Femur (tissue), 1 donor: ENCODE measurements around the gene P2RY8.
A peak's percentile ranks its signal among the peaks of the same experiment; 100 is the strongest.
"Not testable (repeated sequence)": the region's sequence is repeated elsewhere in the genome, so short reads cannot be mapped to it uniquely, and the experiment has no call there.

Experiments used
- DNase-seq: peaks from one replicate; pipeline ENCODE4 v3.0.0-alpha.2; 2017

Gene P2RY8

GRCh38 chrX:1518512-1518911 lies 18.5 kb downstream of the P2RY8 start:
- no peak for DNase-seq

- no peak for DNase-seq
These were observed 20.3 kb downstream of the P2RY8 start for GRCh38 chrX:1516596-1517104.

GRCh38 chrX:1511829-1512228 lies 25.2 kb downstream of the P2RY8 start:
- DNase-seq, result no peak

GRCh38 chrX:1511150-1511549 lies 25.8 kb downstream of the P2RY8 start:
- DNase-seq, result no peak

- DNase-seq, result no peak
These were observed 29.2 kb downstream of the P2RY8 start for GRCh38 chrX:1507511-1508463.

- no peak for DNase-seq
These were observed 30.1 kb downstream of the P2RY8 start for GRCh38 chrX:1506916-1507315.

- DNase-seq, result no peak
These were observed 34.1 kb downstream of the P2RY8 start for GRCh38 chrX:1502853-1503252.

- DNase-seq, result peak; percentile 45
These were observed 34.7 kb downstream of the P2RY8 start for GRCh38 chrX:1502241-1502640.

- no peak for DNase-seq
These were observed 36.0 kb downstream of the P2RY8 start for GRCh38 chrX:1500701-1501624.

- no peak for DNase-seq
These were observed 40.9 kb downstream of the P2RY8 start for GRCh38 chrX:1496076-1496475.

- DNase-seq, result no peak
These were observed 43.0 kb downstream of the P2RY8 start for GRCh38 chrX:1493877-1494510.

GRCh38 chrX:1493412-1493811 lies 43.6 kb downstream of the P2RY8 start:
- DNase-seq, result no peak

GRCh38 chrX:1492421-1493012 lies 44.5 kb downstream of the P2RY8 start:
- DNase-seq, result no peak

GRCh38 chrX:1491851-1492349 lies 45.1 kb downstream of the P2RY8 start:
- DNase-seq, result no peak

GRCh38 chrX:1491248-1491647 lies 45.7 kb downstream of the P2RY8 start:
- DNase-seq, result not testable (repeated sequence)

- DNase-seq, result not testable (repeated sequence)
These were observed 46.3 kb downstream of the P2RY8 start for GRCh38 chrX:1490723-1491122.

- not testable (repeated sequence) for DNase-seq
These were observed 47.6 kb downstream of the P2RY8 start for GRCh38 chrX:1489354-1489753.

- no peak for DNase-seq
These were observed 48.2 kb downstream of the P2RY8 start for GRCh38 chrX:1488745-1489144.

- no peak for DNase-seq
These were observed 48.8 kb downstream of the P2RY8 start for GRCh38 chrX:1488141-1488540.

GRCh38 chrX:1487401-1487800 lies 49.6 kb downstream of the P2RY8 start:
- DNase-seq, result no peak

GRCh38 chrX:1486749-1487361 lies 50.1 kb downstream of the P2RY8 start:
- peak; percentile 44 for DNase-seq

- no peak for DNase-seq
These were observed 50.8 kb downstream of the P2RY8 start for GRCh38 chrX:1486177-1486576.
